Epidermal melanocyte (primary cell): ENCODE results near the gene MAP1LC3B.

Source experiments
- DNase-seq: peaks from one replicate; pipeline ENCODE4 v3.0.0; 2011; ENCODE audit warnings: low spot score; ENCODE audit not compliant: insufficient read length

Gene MAP1LC3B

DNA sequence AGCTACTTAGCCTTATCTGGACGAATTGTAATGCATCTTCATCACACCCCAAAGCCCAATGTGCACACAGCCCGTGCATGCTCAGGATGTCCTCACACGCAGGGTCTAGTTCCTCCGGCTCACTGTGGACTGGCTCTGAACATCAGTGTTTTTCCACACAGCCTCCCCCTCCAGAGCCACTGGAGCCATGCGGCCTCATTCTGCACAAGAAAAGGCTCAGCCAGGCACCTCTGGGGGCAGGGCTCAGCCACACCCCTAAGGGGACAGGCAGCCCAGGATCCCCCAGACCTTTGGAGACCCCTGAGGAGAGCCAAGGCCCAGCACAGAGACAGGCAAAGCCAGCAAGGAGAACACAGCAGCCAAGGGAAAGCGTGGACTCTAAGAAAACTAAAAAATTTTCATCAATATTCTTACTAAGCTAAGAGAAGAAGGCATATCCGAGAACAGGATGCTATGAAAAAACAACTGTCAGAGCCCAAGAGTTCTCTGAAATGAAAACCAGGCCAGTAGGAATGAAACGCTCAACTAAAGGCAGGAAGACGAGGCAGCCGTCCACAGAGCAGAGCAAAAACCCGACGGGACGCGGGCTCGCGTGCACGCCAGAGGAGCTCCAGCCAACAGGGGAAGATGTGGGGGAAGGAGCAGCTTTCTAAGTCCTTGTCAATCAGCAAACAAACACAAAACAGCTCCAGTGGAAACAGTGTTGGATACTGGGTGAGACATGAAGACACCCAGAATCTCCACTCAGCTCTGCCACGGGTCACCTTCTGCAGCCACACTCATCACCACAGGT, 34.5 kb downstream of the MAP1LC3B start:
- DNase-seq: no peak

GRCh38 chr16:87431926-87432325, 39.8 kb downstream of the MAP1LC3B start:
- DNase-seq: no peak

DNA sequence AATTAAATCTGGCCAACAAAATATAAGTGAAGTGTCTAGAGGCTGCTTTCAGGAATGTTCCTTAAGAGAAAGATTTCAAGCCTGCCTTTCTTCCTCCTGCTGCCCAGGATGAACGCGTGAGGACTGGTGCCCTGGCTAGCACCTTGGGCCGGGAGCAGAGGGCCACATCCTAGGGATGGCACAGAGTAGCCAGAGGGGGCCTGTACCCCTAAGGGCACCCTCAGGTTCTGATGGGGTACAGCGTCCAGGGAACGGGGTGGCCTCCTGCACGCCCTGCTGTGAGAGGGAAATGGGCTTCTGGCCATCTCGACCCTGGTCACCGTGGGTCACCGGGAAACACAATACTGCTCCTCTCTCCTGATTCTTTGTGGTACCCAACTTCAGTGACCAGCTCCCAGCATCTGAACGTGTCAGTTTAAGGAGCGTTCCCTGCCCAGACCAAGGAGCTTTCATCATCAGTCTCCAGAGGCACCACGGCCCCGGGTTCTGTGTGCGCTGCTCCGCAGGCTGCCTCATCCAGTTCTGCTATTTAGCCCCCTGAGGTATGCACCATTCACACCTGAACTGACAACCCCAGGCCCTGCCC, 40.3 kb downstream of the MAP1LC3B start:
- DNase-seq: no peak

GRCh38 chr16:87434146-87434667, 42.1 kb downstream of the MAP1LC3B start:
- DNase-seq: no peak

GRCh38 chr16:87435372-87436224, 43.5 kb downstream of the MAP1LC3B start:
- no peak for DNase-seq

GRCh38 chr16:87436225-87437172, 44.4 kb downstream of the MAP1LC3B start:
- DNase-seq: no peak

DNA sequence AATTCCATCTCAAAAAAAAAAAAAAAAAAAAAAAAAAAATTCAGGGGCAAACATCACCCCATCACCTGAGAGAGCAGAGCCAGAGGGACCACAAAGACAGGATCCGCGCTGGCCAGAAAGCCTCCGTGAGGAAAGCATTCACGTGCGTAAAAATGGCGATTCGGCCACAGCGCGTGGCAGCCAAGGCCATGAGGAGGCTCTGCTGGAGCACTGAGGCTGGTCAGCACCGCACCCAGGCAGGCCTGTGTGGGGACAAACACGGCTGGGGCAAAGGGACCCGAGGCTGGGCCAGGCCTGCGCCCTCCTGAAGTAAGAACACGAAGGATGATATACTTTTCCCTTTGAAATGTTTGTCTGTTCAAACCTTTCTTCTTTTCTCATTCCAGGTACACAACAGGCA, 45.2 kb downstream of the MAP1LC3B start:
- DNase-seq: no peak

- no peak for DNase-seq
Observed at GRCh38 chr16:87437911-87438610, 45.9 kb downstream of the MAP1LC3B start.

- DNase-seq: no peak
Observed at GRCh38 chr16:87438611-87438985, 46.5 kb downstream of the MAP1LC3B start.

- no peak for DNase-seq
Observed at GRCh38 chr16:87439926-87440325, 47.8 kb downstream of the MAP1LC3B start.

- DNase-seq: no peak
Observed at GRCh38 chr16:87441886-87442580, 49.9 kb downstream of the MAP1LC3B start.

GRCh38 chr16:87442581-87442966, 50.4 kb downstream of the MAP1LC3B start:
- DNase-seq: no peak

GRCh38 chr16:87443016-87443415, 50.9 kb downstream of the MAP1LC3B start:
- no peak for DNase-seq

DNA sequence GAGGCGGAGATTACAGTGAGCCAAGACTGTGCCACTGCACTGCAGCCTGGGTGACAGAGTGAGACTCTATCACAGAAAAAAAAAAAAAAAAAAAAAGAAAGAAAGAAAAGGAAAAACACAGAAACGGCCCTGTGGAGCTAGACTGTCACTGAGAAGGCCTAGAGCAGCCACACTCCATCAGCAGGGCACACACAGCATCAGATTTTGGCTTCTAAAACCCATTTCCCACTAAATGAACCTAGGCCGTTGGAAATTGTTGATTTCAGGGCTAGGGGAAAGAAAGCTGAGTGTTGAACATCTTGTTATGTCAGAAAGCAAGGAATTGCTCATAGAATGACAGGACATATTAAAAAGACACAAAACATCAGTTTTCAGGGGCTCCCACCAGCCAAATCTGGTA, 51.8 kb downstream of the MAP1LC3B start:
- no peak for DNase-seq

- no peak for DNase-seq
Observed at GRCh38 chr16:87445486-87445885, 53.4 kb downstream of the MAP1LC3B start.

DNA sequence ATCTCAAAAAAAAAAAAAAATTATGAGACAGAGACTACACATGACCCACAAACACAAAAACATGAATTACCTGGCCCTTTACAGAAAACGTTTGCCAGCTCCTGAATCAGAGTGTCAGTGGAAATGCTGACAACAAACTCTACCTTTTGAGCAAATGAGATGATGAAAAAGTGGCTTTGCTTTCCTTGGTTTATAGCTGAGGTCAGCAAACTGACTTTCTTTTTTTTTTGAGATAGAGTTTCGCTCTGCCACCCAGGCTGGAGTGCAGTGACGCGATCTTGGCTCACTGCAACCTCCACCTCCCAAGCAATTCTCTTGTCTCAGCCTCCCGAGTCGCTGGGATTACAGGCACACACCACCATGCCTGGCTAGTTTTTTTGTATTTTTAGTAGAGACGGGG, 54.3 kb downstream of the MAP1LC3B start:
- DNase-seq: no peak

DNA sequence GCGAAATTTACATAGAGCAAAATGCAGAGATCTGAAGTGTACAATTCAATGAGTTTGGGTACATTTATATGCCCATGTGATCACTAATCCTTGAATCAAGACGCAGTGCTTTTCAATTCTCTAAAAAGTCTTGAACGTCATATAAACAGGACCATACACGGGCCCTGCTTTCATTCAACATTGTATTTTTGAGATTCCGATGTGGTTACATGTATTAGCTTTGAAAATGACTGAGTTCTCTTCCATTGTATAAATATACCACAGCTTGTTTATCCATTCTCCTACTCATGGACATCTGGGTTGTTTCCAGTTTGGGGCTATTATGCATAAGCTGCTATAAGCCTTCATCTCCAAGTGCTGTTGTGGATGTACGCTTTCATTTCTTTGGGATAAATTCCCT, 55.2 kb downstream of the MAP1LC3B start:
- DNase-seq: no peak

DNA sequence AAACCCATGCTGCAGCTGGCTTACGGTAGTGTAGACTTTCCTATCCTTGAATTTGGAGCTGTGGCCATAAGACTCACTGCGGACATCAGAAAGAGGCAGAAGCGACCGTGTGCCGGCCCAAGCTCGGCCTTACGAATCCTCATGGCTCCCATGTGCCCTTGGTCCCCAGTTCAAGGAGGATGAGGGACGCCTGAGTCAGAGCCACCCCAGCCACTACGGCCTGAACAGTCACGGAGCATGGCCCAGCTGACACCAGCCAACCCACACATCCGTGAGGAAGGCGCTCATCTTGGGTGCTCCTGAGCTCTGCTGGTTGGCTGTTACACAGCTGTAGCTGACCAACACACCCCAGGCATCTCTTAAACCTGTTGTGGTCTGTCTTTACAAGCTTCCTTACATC, 56.7 kb downstream of the MAP1LC3B start:
- DNase-seq: no peak

- no peak for DNase-seq
Observed at GRCh38 chr16:87451563-87452210, 59.6 kb downstream of the MAP1LC3B start.
